HL-60 (cell line): ENCODE data around the gene ALDH1L1.

ENCODE experiments used
- DNase-seq, 2 experiments: peaks; one replicate each; pipeline ENCODE4 v3.0.0-alpha.2; 2010 to 2020; ENCODE audit warnings: low read depth in 1 of 2, low spot score in 1 of 2
- H3K27ac ChIP-seq: fragments of 250-450 bp; sonication (Bioruptor Pico); replicated peaks from 2 replicates; pipeline ENCODE4 v1.5.1; 2020; ENCODE audit warnings: mild to moderate bottlenecking, moderate library complexity
- H3K27me3 ChIP-seq: fragments of 250-450 bp; sonication (Bioruptor Pico); 2 replicates; pipeline ENCODE4 v1.5.1; 2021; ENCODE audit warnings: mild to moderate bottlenecking, moderate library complexity; ENCODE audit not compliant: insufficient read depth, poor library complexity, severe bottlenecking
- H3K4me3 ChIP-seq: replicated peaks from 2 replicates; pipeline ENCODE4 v1.5.1; 2011; ENCODE audit warnings: mild to moderate bottlenecking, control low read depth, low read length; ENCODE audit not compliant: insufficient read depth
- GABPA ChIP-seq: IDR thresholded peaks from 2 replicates; pipeline ENCODE4 v1.6.1; 2012; ENCODE audit warnings: low read depth
- POLR2AphosphoS5 ChIP-seq: IDR thresholded peaks from 2 replicates; pipeline ENCODE4 v1.6.1; 2012; ENCODE audit warnings: low read depth
- SPI1 ChIP-seq: IDR thresholded peaks from 2 replicates; pipeline ENCODE4 v1.6.1; 2012; ENCODE audit warnings: low read depth, mild to moderate bottlenecking, borderline replicate concordance
- TF ChIP-seq, protein P1 (sequence below): IDR thresholded peaks from 2 replicates; pipeline ENCODE4 v1.6.1; 2012; ENCODE audit warnings: low read depth; ENCODE audit not compliant: insufficient replicate concordance
- TF ChIP-seq, protein P2 (sequence below): IDR thresholded peaks from one replicate; pipeline ENCODE4 v1.5.1; 2011; ENCODE audit warnings: low read length, control low read depth, inconsistent platforms; ENCODE audit not compliant: insufficient read depth

The ALDH1L1 gene

DNA sequence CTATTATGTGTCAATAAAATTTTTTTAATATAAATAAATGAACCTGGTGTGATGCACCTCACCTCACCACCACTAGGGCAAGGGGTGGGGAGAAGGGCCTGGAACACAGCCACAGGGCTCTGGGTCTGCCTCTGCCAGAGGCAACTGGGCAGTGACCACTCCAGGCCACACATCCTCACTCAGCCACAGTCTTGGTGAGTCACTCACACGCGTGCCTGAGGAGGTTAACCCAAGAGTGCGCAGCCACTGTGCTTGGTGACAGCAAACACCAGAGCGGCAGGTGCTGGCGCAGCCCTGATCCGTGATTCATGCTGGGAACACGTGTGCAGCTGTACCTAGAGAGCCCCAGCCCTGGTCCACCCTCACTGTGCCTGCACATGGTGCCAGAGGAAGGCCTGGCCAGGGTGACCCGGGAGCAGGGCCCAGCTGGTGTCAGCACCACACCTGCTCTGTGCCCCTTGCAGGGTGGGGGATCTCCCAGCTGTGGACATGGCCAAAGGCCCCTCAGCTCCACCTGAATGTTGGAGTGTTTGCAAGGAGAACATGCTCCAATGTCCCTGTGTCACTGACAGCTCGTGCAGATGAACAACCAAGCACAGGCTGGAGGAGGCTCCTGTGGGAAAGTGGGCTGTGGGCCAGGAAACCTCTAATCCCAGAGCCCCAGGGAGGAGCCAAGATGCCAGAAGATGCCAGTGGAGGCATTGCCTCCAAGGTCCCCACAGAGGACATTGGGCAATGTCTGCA is 98.6 kb downstream of the ALDH1L1 start:
- Histone ChIP-seq H3K27me3 (no peaks in the 10 kb centered on the region), H3K27ac (no peak overlapping the region), H3K4me3 (no peak overlapping the region)
- DNase-seq, result no peak
- TF ChIP-seq POLR2AphosphoS5 (no peak), GABPA (no peak), SPI1 (no peak)
- TF ChIP-seq, protein P1, sequence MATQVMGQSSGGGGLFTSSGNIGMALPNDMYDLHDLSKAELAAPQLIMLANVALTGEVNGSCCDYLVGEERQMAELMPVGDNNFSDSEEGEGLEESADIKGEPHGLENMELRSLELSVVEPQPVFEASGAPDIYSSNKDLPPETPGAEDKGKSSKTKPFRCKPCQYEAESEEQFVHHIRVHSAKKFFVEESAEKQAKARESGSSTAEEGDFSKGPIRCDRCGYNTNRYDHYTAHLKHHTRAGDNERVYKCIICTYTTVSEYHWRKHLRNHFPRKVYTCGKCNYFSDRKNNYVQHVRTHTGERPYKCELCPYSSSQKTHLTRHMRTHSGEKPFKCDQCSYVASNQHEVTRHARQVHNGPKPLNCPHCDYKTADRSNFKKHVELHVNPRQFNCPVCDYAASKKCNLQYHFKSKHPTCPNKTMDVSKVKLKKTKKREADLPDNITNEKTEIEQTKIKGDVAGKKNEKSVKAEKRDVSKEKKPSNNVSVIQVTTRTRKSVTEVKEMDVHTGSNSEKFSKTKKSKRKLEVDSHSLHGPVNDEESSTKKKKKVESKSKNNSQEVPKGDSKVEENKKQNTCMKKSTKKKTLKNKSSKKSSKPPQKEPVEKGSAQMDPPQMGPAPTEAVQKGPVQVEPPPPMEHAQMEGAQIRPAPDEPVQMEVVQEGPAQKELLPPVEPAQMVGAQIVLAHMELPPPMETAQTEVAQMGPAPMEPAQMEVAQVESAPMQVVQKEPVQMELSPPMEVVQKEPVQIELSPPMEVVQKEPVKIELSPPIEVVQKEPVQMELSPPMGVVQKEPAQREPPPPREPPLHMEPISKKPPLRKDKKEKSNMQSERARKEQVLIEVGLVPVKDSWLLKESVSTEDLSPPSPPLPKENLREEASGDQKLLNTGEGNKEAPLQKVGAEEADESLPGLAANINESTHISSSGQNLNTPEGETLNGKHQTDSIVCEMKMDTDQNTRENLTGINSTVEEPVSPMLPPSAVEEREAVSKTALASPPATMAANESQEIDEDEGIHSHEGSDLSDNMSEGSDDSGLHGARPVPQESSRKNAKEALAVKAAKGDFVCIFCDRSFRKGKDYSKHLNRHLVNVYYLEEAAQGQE, result no peak
- TF ChIP-seq, protein P2, sequence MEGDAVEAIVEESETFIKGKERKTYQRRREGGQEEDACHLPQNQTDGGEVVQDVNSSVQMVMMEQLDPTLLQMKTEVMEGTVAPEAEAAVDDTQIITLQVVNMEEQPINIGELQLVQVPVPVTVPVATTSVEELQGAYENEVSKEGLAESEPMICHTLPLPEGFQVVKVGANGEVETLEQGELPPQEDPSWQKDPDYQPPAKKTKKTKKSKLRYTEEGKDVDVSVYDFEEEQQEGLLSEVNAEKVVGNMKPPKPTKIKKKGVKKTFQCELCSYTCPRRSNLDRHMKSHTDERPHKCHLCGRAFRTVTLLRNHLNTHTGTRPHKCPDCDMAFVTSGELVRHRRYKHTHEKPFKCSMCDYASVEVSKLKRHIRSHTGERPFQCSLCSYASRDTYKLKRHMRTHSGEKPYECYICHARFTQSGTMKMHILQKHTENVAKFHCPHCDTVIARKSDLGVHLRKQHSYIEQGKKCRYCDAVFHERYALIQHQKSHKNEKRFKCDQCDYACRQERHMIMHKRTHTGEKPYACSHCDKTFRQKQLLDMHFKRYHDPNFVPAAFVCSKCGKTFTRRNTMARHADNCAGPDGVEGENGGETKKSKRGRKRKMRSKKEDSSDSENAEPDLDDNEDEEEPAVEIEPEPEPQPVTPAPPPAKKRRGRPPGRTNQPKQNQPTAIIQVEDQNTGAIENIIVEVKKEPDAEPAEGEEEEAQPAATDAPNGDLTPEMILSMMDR, result no peak

DNA sequence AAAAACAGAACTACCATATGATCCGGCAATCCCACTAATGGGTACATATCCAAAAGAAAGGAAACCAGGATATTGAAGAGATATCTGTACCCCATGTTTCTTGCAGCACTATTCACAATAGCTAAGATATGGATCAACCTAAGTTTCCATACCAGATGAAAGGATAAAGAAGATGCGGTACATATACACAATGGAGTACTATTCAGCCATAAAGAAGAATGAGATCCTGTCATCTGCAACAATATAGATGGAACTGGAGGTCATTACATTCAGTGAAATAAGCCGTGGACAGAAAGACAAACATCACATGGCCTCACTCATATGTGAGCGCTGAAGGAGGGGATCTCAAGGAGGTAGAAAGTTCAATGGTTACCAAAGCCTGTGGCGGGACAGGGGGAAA is 99.4 kb downstream of the ALDH1L1 start:
- H3K4me3 ChIP-seq, result no peak overlapping the region
- H3K27me3 ChIP-seq, result no peaks in the 10 kb centered on the region
- TF ChIP-seq, protein P2, result no peak
- TF ChIP-seq, protein P1, result no peak
- no peak overlapping the region for H3K27ac ChIP-seq
- no peak for DNase-seq

DNA sequence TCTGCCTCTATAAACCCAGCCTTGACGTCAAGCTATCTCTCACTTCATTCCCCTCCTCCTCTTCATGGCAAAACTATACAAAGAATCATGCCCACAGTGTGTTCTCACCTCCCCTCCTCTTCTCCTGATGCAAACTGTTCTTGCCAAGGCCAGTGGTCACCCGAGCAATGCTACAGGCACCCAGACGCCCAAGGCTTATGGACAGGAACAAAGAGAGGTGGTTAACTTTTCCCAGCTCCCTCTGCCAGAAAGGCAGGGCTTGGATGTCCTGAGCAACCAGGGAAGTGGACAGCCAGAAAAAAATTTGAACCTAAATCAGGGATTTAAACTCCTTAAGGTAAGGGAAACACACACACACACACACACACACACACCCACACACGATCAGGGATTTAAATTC is 101.5 kb downstream of the ALDH1L1 start:
- TF ChIP-seq, protein P1, result no peak
- TF ChIP-seq, protein P2, result no peak
- TF ChIP-seq GABPA (no peak), POLR2AphosphoS5 (no peak), SPI1 (no peak)
- Histone ChIP-seq H3K27ac (no peak overlapping the region), H3K4me3 (no peak overlapping the region), H3K27me3 (no peaks in the 10 kb centered on the region)
- DNase-seq, result no peak
